ENCODE measurements around the gene ZCCHC7. TPM values are rescaled to one million over a fixed set of nuclear protein-coding genes. Genes with fewer than 3 reads are reported as not detected.

The ZCCHC7 gene
- total and polyA plus RNA-seq, 2 donors (not counting 3 experiments of a cell fraction or from before 2014, with no cell fraction given): 7.4 to 14.8 TPM

GRCh38 chr9:37379835-37380234 lies 259.5 kb downstream of the ZCCHC7 start:
- TF ChIP-seq MYC (IDR thresholded peaks at IDR 0.05; ENCODE audit: low read depth, low read length): no peak
- no peak for TF ChIP-seq GATA2 (IDR thresholded peaks at IDR 0.05; ENCODE audit: insufficient read depth, insufficient read length, low read depth, low read length)
- no peak for TF ChIP-seq EZH2 (IDR thresholded peaks at IDR 0.05; ENCODE audit: borderline replicate concordance, low read depth, low read length, severe bottlenecking)
- TF ChIP-seq FOS (IDR thresholded peaks at IDR 0.05; ENCODE audit: borderline replicate concordance, insufficient read depth, low read length): no peak
- TF ChIP-seq POLR2AphosphoS5 (IDR thresholded peaks at IDR 0.05; ENCODE audit: insufficient read depth, low read depth, low read length): no peak
- no peak for TF ChIP-seq POLR2A (IDR thresholded peaks at IDR 0.05; ENCODE audit: low read depth, low read length)
- no peak for TF ChIP-seq CTCF (IDR thresholded peaks at IDR 0.05; ENCODE audit: extremely low read depth in 1 of 2, insufficient read depth in 1 of 2, low read depth in 1 of 2, low read length in 2 of 2)
- no peak for TF ChIP-seq MAX (IDR thresholded peaks at IDR 0.05; ENCODE audit: insufficient read depth, insufficient read length)
- TF ChIP-seq JUN (IDR thresholded peaks at IDR 0.05; ENCODE audit: borderline replicate concordance, insufficient read depth, insufficient read length, low read depth): no peak
- H3K9me3 ChIP-seq (replicated peaks; ENCODE audit: control insufficient read depth, insufficient read depth, low read length): no peaks in the 10 kb centered on the region
- BruUV-seq (replicated peaks): no TSS peak
- intact Hi-C loops (cut with micrococcal nuclease) (no loop called here), dilution Hi-C loops (cut with MboI; ENCODE audit: extremely low pct_ligation_motif_present, low sequenced_read_pairs) (no loop called here)
- POLR2A ChIA-PET: no interaction called here
- H3K4me1 ChIP-seq (ENCODE audit: control insufficient read depth, extremely low read depth, insufficient read depth, low read length): no peaks in the 10 kb centered on the region
- CTCF ChIA-PET: interaction anchor here (1.4 to 1.7 kb wide), 2 partner anchors 10 to 11 kb away, joined by 3 read pairs; no protein-coding TSS in a partner anchor
- no peaks in the 10 kb centered on the region for H3K79me2 ChIP-seq (ENCODE audit: control insufficient read depth, insufficient read depth, low read length)
- no peak overlapping the region for H3K27ac ChIP-seq (ENCODE audit: insufficient read depth, low read depth, low read length)
- H3K4me2 ChIP-seq (ENCODE audit: insufficient read depth, low read length): no peak overlapping the region
- no peaks in the 10 kb centered on the region for H3K27me3 ChIP-seq (ENCODE audit: control insufficient read depth in 2 of 2, insufficient read depth in 2 of 2, low read length in 2 of 2)
- no peak overlapping the region for H2AFZ ChIP-seq (ENCODE audit: low read depth, low read length)
- DNase-seq (ENCODE audit: low read depth, low spot score) (no peak), FAIRE-seq (no peak)
- no peak overlapping the region for H3K4me3 ChIP-seq (replicated peaks in 1 of 3; ENCODE audit: insufficient read depth in 1 of 3, low read depth in 1 of 3, low read length in 3 of 3)
- H4K20me1 ChIP-seq (replicated peaks; ENCODE audit: control insufficient read depth, extremely low read depth, insufficient read depth, low read length): no peaks in the 10 kb centered on the region
- no peaks in the 10 kb centered on the region for H3K36me3 ChIP-seq (ENCODE audit: control insufficient read depth in 2 of 2, extremely low read depth in 1 of 2, insufficient read depth in 2 of 2, low read length in 2 of 2)
- H3K9ac ChIP-seq (replicated peaks; ENCODE audit: extremely low read depth, insufficient read depth, low read length): no peak overlapping the region
- H3K9me1 ChIP-seq (replicated peaks; ENCODE audit: control insufficient read depth, extremely low read depth, insufficient read depth, low read length): no peaks in the 10 kb centered on the region
